Stimulated activated naive CD8-positive, alpha-beta T cell treated with anti-CD3 and anti-CD28 coated beads, Interleukin-15, amount 100 ng/mL, for 72 hours (primary cell): ENCODE data around the gene DIAPH3.

ENCODE experiments used
- ATAC-seq: fragments of 150-1000 bp; cut with Tn5 transposase; 2 replicates; pipeline ENCODE4 v1.10.0; 2021; ENCODE audit warnings: mild to moderate bottlenecking, moderate library complexity
- DNase-seq, 2 donors: peaks; one replicate each; pipeline ENCODE4 v3.0.0; 2021 to 2022
- H3K27ac Mint-ChIP-seq, 2 donors: one replicate each; pipeline ENCODE4 v1.8.0; 2022; ENCODE audit warnings: mild to moderate bottlenecking in 2 of 2, mixed read lengths in 2 of 2, moderate library complexity in 2 of 2
- H3K27me3 Mint-ChIP-seq: one replicate; pipeline ENCODE4 v1.8.0; 2022; ENCODE audit warnings: mixed read lengths
- H3K4me1 Mint-ChIP-seq: one replicate; pipeline ENCODE4 v1.8.0; 2022; ENCODE audit warnings: mild to moderate bottlenecking, mixed read lengths
- H3K4me3 Mint-ChIP-seq, 2 donors: one replicate each; pipeline ENCODE4 v1.8.0; 2022; ENCODE audit warnings: mild to moderate bottlenecking in 2 of 2, mixed read lengths in 2 of 2, moderate library complexity in 1 of 2
- H3K9me3 Mint-ChIP-seq, 2 donors: one replicate each; pipeline ENCODE4 v1.8.0; 2022; ENCODE audit warnings: mixed read lengths in 2 of 2

Gene DIAPH3

GRCh38 chr13:59924256-59924655, 239.5 kb downstream of the DIAPH3 start:
- Mint-ChIP-seq H3K27me3 (no peaks in the 10 kb centered on the region), H3K9me3 (peaks cover 19 to 22% of the 10 kb centered on the region in 2 donors), H3K4me3 (no peak overlapping the region), H3K4me1 (no peaks in the 10 kb centered on the region), H3K27ac (no peak overlapping the region)
- DNase-seq (no peak), ATAC-seq (no peak)

GRCh38 chr13:59915252-59915651, 248.5 kb downstream of the DIAPH3 start:
- Mint-ChIP-seq H3K9me3 (no peaks in the 10 kb centered on the region), H3K4me3 (no peak overlapping the region), H3K27ac (no peak overlapping the region), H3K27me3 (no peaks in the 10 kb centered on the region), H3K4me1 (no peaks in the 10 kb centered on the region)
- ATAC-seq: no peak
- DNase-seq: no peak

DNA sequence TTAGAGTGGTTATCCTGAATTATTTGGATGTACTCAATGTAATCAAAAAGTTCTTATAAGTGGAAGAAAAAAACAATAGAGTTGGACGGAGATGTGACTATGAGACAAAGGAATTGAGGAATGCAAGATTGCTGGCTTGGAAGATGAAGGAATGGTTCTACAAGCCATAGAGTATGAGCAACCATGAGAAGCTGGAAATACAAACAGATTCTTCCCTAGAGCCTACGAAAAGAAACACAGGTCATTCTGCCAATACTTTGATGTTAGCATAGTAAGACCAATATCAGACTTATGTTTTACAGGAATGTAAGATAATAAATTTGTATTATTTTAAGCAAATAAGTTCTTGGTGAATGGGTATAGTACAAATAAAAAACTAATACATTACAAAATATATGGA, 249.2 kb downstream of the DIAPH3 start:
- no peak overlapping the region for H3K27ac Mint-ChIP-seq
- no peak overlapping the region for H3K4me3 Mint-ChIP-seq
- no peaks in the 10 kb centered on the region for H3K4me1 Mint-ChIP-seq
- no peak for ATAC-seq
- DNase-seq: no peak
- no peaks in the 10 kb centered on the region for H3K27me3 Mint-ChIP-seq
- H3K9me3 Mint-ChIP-seq: no peaks in the 10 kb centered on the region

GRCh38 chr13:59906413-59907049, 257.2 kb downstream of the DIAPH3 start:
- ATAC-seq: no peak
- Mint-ChIP-seq H3K27ac (no peak overlapping the region), H3K4me3 (no peak overlapping the region), H3K9me3 (no peaks in the 10 kb centered on the region), H3K27me3 (no peaks in the 10 kb centered on the region), H3K4me1 (no peaks in the 10 kb centered on the region)
- no peak for DNase-seq

DNA sequence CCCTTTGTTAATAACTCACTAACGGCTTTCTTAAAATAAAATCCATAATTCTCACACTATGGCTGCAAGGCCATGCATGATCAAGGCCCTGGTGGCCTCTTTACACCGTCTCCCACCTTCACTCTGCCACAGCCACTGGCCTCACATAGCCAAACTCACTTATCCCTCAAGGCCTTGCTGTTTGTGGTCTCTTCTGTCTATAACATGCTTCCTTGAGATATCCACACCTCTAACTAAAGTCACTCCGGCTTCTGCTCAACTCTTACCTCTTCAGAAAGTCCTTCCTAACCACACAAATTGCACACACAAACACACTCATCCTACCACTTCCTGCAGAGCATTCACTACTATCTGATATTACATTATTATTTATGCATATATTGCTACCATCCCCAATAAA, 262.5 kb downstream of the DIAPH3 start:
- ATAC-seq (peak; percentile 9), DNase-seq (no peak)
- Mint-ChIP-seq H3K9me3 (no peaks in the 10 kb centered on the region), H3K4me1 (no peaks in the 10 kb centered on the region), H3K4me3 (no peak overlapping the region), H3K27ac (no peak overlapping the region), H3K27me3 (no peaks in the 10 kb centered on the region)

GRCh38 chr13:59898066-59898465, 265.7 kb downstream of the DIAPH3 start:
- ATAC-seq: no peak
- H3K27me3 Mint-ChIP-seq: no peaks in the 10 kb centered on the region
- no peak overlapping the region for H3K4me3 Mint-ChIP-seq
- DNase-seq: no peak
- no peaks in the 10 kb centered on the region for H3K4me1 Mint-ChIP-seq
- no peak overlapping the region for H3K27ac Mint-ChIP-seq
- no peaks in the 10 kb centered on the region for H3K9me3 Mint-ChIP-seq

GRCh38 chr13:59893266-59893665, 270.5 kb downstream of the DIAPH3 start:
- Mint-ChIP-seq H3K27ac (no peak overlapping the region), H3K9me3 (no peaks in the 10 kb centered on the region), H3K27me3 (no peaks in the 10 kb centered on the region)

DNA sequence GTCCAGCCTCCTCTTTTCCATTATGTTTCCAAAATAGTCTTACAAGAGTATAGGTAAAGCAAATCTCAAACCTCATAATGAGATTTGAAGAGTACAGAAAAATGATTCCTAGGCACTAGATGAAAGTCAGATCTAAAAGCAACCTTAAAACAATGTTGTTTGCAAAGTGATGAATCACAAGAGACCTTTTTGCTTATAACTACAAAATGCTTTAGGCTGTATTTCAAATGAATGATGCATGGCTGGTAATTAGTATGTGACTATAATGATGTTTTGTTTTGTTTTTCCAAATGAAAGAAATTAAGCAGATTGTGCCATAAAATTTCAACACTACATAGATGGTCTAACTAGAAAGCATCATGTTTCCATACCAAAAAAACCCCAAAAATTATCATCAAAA, 272.7 kb downstream of the DIAPH3 start:
- no peaks in the 10 kb centered on the region for H3K9me3 Mint-ChIP-seq
- no peak for DNase-seq
- H3K4me3 Mint-ChIP-seq: no peak overlapping the region
- H3K27me3 Mint-ChIP-seq: no peaks in the 10 kb centered on the region
- no peak overlapping the region for H3K27ac Mint-ChIP-seq
- H3K4me1 Mint-ChIP-seq: no peaks in the 10 kb centered on the region
- ATAC-seq: no peak

More at GRCh38 chr13:59893266-59893665, 270.5 kb downstream of the DIAPH3 start:
- DNase-seq (no peak), ATAC-seq (no peak)
- Mint-ChIP-seq H3K4me1 (no peaks in the 10 kb centered on the region), H3K4me3 (no peak overlapping the region)

DNA sequence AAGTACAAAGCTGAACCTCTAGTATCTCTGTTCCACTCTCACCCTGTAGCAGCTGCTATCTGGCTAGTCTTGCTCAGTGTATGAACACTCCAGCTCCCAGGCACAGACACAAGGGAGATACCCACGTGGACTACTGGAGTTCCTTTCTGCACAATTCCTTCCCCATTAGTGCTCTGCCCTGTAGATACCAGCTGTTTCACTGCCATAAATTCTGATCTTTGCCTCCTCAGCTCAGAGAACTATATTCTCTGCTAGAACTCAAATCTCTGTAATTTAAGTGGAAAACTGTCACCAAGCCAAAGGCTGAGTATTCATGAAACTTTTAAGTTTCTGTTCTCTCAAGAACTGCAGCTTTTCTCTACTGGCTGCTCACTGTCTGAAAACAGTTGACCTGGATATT, 273.7 kb downstream of the DIAPH3 start:
- H3K4me1 Mint-ChIP-seq: no peaks in the 10 kb centered on the region
- H3K27ac Mint-ChIP-seq: no peak overlapping the region
- no peak for DNase-seq
- H3K9me3 Mint-ChIP-seq: no peaks in the 10 kb centered on the region
- no peak overlapping the region for H3K4me3 Mint-ChIP-seq
- H3K27me3 Mint-ChIP-seq: no peaks in the 10 kb centered on the region
- ATAC-seq: no peak

DNA sequence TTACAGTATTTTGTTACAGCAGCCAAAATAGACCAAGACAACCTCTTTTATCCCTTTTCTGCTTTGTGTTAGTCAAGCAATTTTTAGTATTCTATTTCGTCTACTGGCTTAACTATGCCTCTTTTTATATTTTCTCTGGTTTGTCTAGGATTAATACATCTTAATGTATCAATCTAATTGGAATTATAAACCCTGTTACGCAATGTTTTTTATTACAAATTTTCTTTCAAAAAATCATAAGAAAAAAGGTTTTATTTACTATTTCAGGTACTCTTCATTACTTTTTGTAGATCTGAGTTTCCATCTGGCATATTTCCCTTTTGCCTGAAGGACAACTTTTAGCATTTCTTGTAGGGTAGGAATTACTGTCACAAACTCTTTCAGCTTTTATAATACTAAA, 275.3 kb downstream of the DIAPH3 start:
- no peak for DNase-seq
- ATAC-seq: no peak
- H3K9me3 Mint-ChIP-seq: no peaks in the 10 kb centered on the region
- no peaks in the 10 kb centered on the region for H3K4me1 Mint-ChIP-seq
- H3K4me3 Mint-ChIP-seq: no peak overlapping the region
- no peaks in the 10 kb centered on the region for H3K27me3 Mint-ChIP-seq
- no peak overlapping the region for H3K27ac Mint-ChIP-seq

- ATAC-seq (no peak), DNase-seq (no peak)
- no peaks in the 10 kb centered on the region for H3K27me3 Mint-ChIP-seq
- H3K27ac Mint-ChIP-seq: no peak overlapping the region
- no peaks in the 10 kb centered on the region for H3K9me3 Mint-ChIP-seq
- no peak overlapping the region for H3K4me3 Mint-ChIP-seq
- H3K4me1 Mint-ChIP-seq: no peaks in the 10 kb centered on the region
Measured at GRCh38 chr13:59885076-59885475, 278.7 kb downstream of the DIAPH3 start.

DNA sequence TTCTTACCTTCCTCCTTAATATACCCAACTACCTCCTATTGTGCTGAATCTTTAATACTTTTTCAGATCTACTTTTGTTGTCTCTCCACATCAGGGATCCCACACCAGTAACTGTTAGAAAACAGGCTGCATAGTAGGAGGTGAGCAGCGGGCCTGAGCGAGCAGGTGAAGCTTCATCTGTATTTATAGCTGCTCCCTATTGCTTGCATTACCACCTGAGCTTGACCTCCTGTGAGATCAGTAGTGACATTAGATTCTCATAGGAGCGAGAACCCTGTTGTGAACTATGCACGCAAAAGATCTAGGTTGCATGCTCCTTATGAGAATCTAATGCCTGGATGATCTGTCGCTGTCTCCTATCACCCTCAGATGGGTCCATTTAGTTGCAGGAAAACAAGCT, 279.8 kb downstream of the DIAPH3 start:
- Mint-ChIP-seq H3K27ac (no peak overlapping the region), H3K9me3 (no peaks in the 10 kb centered on the region), H3K4me3 (no peak overlapping the region), H3K4me1 (no peaks in the 10 kb centered on the region), H3K27me3 (no peaks in the 10 kb centered on the region)
- ATAC-seq (no peak), DNase-seq (no peak)

DNA sequence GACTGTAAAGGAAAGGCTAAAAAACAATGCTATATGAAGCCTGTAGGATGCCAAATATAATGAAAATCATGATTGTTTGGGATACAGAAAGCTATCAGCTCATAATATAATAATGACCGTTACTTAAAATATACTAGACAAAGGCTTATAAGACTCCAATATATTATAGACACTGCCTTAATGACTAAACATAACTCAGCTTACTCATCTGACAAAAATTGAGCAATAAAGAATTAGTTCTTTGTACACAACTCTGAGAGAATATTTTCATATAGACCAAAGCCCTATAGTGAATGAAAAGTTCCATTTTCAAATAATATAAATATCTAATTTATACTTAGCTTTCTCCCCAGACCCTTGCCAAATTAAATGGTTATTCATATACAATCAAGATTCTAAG, 283.3 kb downstream of the DIAPH3 start:
- no peak overlapping the region for H3K27ac Mint-ChIP-seq
- no peak for DNase-seq
- H3K27me3 Mint-ChIP-seq: no peaks in the 10 kb centered on the region
- no peaks in the 10 kb centered on the region for H3K9me3 Mint-ChIP-seq
- no peak for ATAC-seq
- H3K4me1 Mint-ChIP-seq: no peaks in the 10 kb centered on the region
- no peak overlapping the region for H3K4me3 Mint-ChIP-seq

DNA sequence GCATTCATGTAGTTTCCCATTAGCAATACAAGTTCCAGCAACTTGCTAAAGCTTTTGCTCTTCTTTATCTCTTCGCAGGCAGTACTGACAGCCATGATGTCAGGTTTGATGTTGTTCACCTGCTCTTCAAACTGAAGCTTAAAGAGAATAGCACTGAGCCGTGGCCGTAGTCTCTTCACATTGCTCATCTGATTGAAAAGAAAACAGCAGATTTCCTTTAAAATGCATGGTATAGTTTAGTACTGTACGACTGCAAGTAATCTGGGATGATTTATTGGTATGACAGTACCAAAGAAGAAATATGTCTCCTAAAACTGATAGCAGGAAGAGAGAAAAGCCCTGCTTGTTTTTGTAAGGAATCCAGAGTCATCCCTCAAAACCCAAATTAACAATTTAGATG, 284.4 kb downstream of the DIAPH3 start:
- ATAC-seq: no peak
- Mint-ChIP-seq H3K27ac (no peak overlapping the region), H3K4me1 (no peaks in the 10 kb centered on the region), H3K27me3 (no peaks in the 10 kb centered on the region), H3K9me3 (no peaks in the 10 kb centered on the region), H3K4me3 (no peak overlapping the region)
- DNase-seq: no peak

DNA sequence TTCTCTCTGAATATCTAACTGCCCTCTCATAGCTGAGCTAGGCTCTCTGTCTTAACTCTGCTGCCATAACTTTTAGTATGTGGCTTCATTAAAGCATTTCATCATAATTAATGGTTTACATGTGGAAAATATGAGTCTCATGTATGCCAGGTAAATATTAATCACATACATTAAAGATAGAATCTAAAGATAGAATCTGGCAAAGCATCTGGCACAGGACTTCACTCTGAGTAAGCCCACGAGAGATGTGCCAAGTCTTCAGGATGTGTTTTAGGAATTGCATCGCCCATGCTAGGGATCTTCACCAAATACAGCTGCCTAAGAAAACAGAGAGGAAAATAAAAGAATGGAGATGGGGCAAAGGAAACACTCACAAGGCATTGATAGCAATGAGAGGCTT, 285.8 kb downstream of the DIAPH3 start:
- Mint-ChIP-seq H3K9me3 (no peaks in the 10 kb centered on the region), H3K27me3 (no peaks in the 10 kb centered on the region), H3K27ac (no peak overlapping the region), H3K4me3 (no peak overlapping the region), H3K4me1 (no peaks in the 10 kb centered on the region)
- no peak for ATAC-seq
- no peak for DNase-seq

DNA sequence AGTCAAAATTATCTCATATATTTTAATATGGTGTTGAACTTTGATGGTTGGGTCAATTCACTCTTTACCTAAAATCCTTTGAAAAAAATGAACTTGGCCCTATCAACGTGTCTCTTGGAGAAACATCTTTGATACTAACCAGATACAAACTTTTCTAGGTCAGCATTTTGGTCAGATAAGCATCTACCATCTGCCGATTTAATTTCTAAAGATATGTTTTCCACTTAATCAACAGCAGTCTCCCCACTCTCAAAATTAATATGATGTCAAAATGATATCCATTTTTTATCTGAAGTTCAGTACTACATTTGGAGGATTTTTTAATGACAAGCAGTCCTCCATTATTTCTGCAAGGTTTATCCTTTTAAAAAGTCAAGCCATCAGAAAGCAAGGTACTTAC, 288.8 kb downstream of the DIAPH3 start:
- no peak overlapping the region for H3K27ac Mint-ChIP-seq
- no peak overlapping the region for H3K4me3 Mint-ChIP-seq
- H3K4me1 Mint-ChIP-seq: no peaks in the 10 kb centered on the region
- DNase-seq: no peak
- no peaks in the 10 kb centered on the region for H3K27me3 Mint-ChIP-seq
- no peak for ATAC-seq
- H3K9me3 Mint-ChIP-seq: no peaks in the 10 kb centered on the region

DNA sequence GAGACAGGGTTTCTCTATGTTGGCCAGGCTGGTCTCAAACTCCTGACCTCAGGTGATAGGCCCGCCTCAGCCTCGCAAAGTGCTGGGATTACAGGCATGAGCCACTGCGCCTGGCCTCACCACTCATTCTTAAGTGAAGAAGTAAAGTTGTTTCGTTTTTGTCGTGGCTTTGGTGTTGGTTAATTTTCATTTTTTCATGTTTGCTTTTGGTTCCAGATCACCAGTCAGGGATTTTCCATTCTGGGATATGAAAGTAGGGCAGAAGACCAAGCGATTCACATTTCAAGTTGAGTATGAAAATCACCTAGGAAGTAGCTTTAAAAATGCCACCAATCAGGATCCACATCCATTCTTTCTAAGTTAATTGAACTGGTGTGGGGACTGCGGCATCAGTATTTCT, 289.9 kb downstream of the DIAPH3 start:
- H3K27me3 Mint-ChIP-seq: no peaks in the 10 kb centered on the region
- no peak for ATAC-seq
- no peak overlapping the region for H3K4me3 Mint-ChIP-seq
- no peak for DNase-seq
- no peak overlapping the region for H3K27ac Mint-ChIP-seq
- H3K9me3 Mint-ChIP-seq: no peaks in the 10 kb centered on the region
- H3K4me1 Mint-ChIP-seq: no peaks in the 10 kb centered on the region
